Measurements from ENCODE around the gene FNDC3A. TPM values are rescaled to one million over a fixed set of nuclear protein-coding genes. Genes with fewer than 3 reads are reported as not detected.

FNDC3A gene
- total RNA-seq, 2 donors from 2014 or later, result 53.7 to 62.8 TPM

- intact Hi-C loops (cut with DNase I), result no loop called here
These were observed 107.2 kb downstream of the FNDC3A start for GRCh38 chr13:49082653-49083536.

GRCh38 chr13:49084961-49085360, 109.2 kb downstream of the FNDC3A start:
- TF ChIP-seq POLR2A (IDR thresholded peaks at IDR 0.05), result no peak
- TF ChIP-seq CTCF (IDR thresholded peaks at IDR 0.05), result no peak
- 66 to 76% methylated on average over 3 of the region's 3 CpGs for WGBS, 2 donors
- no peaks in the 10 kb centered on the region for H3K36me3 ChIP-seq (replicated peaks in 1 of 2; ENCODE audit: insufficient read depth in 1 of 2, low read depth in 2 of 2)
- no peaks in the 10 kb centered on the region for H3K27me3 ChIP-seq
- H3K9me3 ChIP-seq, result no peaks in the 10 kb centered on the region
- DNase-seq (no peak), ATAC-seq (no peak)
- H3K27ac ChIP-seq, result no peak overlapping the region
- no peak overlapping the region for H3K4me3 ChIP-seq
- H3K4me1 ChIP-seq, result no peaks in the 10 kb centered on the region
- intact Hi-C loops (cut with DNase I), result no loop called here

More at GRCh38 chr13:49082653-49083536, 107.2 kb downstream of the FNDC3A start:
- no peak overlapping the region for H3K4me3 ChIP-seq
- H3K4me1 ChIP-seq, result no peaks in the 10 kb centered on the region
- DNase-seq, result no peak
- no peak overlapping the region for H3K27ac ChIP-seq
- WGBS, 2 donors, result 90 to 96% methylated on average over 4 of the region's 4 CpGs
- ATAC-seq, result no peak
- TF ChIP-seq POLR2A (IDR thresholded peaks at IDR 0.05) (no peak), CTCF (IDR thresholded peaks at IDR 0.05) (no peak)
- no peaks in the 10 kb centered on the region for H3K27me3 ChIP-seq
- H3K9me3 ChIP-seq, result no peaks in the 10 kb centered on the region
- no peaks in the 10 kb centered on the region for H3K36me3 ChIP-seq (replicated peaks in 1 of 2; ENCODE audit: insufficient read depth in 1 of 2, low read depth in 2 of 2)

GRCh38 chr13:49086722-49087121, 111.0 kb downstream of the FNDC3A start:
- TF ChIP-seq POLR2A (IDR thresholded peaks at IDR 0.05) (no peak), CTCF (IDR thresholded peaks at IDR 0.05) (no peak)
- no peak overlapping the region for H3K27ac ChIP-seq
- no peaks in the 10 kb centered on the region for H3K4me1 ChIP-seq
- no peak for DNase-seq
- H3K27me3 ChIP-seq, result no peaks in the 10 kb centered on the region
- no peak overlapping the region for H3K4me3 ChIP-seq
- WGBS, 2 donors, result 70 to 75% methylated on average over 2 of the region's 2 CpGs
- ATAC-seq, result no peak
- H3K9me3 ChIP-seq, result no peaks in the 10 kb centered on the region
- H3K36me3 ChIP-seq (replicated peaks in 1 of 2; ENCODE audit: insufficient read depth in 1 of 2, low read depth in 2 of 2), result no peaks in the 10 kb centered on the region
- intact Hi-C loops (cut with DNase I), result no loop called here

- ATAC-seq, result no peak
- H3K9me3 ChIP-seq, result no peaks in the 10 kb centered on the region
These were observed 117.7 kb downstream of the FNDC3A start for GRCh38 chr13:49093376-49093775.

DNA sequence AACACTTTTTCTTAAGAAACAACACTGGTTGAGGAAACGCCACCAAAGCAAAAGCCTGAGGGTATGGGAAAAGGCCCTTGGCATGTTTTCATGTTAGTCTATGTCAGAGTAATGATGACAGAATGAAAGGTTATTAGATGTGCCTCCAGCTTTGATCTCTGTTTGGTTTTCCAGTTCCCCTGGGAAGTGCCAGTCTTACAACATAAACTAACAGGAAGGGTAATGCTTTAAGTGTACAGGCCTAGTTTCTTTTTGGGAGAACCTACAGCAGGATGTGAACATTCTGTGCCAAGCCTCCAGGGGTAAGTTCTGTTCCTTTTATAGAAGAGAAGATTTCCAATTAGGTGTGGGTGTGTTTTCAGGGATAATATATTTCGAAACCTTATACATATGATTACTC, 121.7 kb downstream of the FNDC3A start:
- Histone ChIP-seq H3K27ac (peak overlapping the region in 3 of 4 donors; percentile 72 to 88 (median 79)), H3K27me3 (no peaks in the 10 kb centered on the region), H3K36me3 (replicated peaks in 1 of 2; ENCODE audit: insufficient read depth in 1 of 2, low read depth in 2 of 2) (no peaks in the 10 kb centered on the region), H3K4me3 (no peak overlapping the region), H3K4me1 (peaks cover 60% of the 10 kb centered on the region), H3K9me3 (no peaks in the 10 kb centered on the region)
- intact Hi-C loops (cut with DNase I), result no loop called here
- DNase-seq (peak in 1 of 4 donors; percentile 18), ATAC-seq (peak; percentile 41)
- whole genome bisulfite sequencing, 2 donors, result 38 to 52% methylated on average over 2 of the region's 2 CpGs
- TF ChIP-seq CTCF (IDR thresholded peaks at IDR 0.05) (no peak), POLR2A (IDR thresholded peaks at IDR 0.05) (no peak)

More at GRCh38 chr13:49093376-49093775, 117.7 kb downstream of the FNDC3A start:
- no peak for DNase-seq
- H3K27me3 ChIP-seq, result no peaks in the 10 kb centered on the region
- no peak overlapping the region for H3K27ac ChIP-seq
- H3K36me3 ChIP-seq (replicated peaks in 1 of 2; ENCODE audit: insufficient read depth in 1 of 2, low read depth in 2 of 2), result no peaks in the 10 kb centered on the region
- intact Hi-C loops (cut with DNase I), result no loop called here
- 69 to 73% methylated on average over 5 of the region's 5 CpGs for WGBS, 2 donors
- H3K4me1 ChIP-seq, result peaks cover 37% of the 10 kb centered on the region
- TF ChIP-seq POLR2A (IDR thresholded peaks at IDR 0.05), result no peak
- no peak overlapping the region for H3K4me3 ChIP-seq
